ENCODE data around the gene NEDD4L. TPM values are rescaled to one million over a fixed set of nuclear protein-coding genes. Genes with fewer than 3 reads are reported as not detected.
A peak's percentile ranks its signal among the peaks of the same experiment; 100 is the strongest.

Gene NEDD4L
- total RNA-seq, 1 experiment from 2014 or later = 42.9 TPM

DNA sequence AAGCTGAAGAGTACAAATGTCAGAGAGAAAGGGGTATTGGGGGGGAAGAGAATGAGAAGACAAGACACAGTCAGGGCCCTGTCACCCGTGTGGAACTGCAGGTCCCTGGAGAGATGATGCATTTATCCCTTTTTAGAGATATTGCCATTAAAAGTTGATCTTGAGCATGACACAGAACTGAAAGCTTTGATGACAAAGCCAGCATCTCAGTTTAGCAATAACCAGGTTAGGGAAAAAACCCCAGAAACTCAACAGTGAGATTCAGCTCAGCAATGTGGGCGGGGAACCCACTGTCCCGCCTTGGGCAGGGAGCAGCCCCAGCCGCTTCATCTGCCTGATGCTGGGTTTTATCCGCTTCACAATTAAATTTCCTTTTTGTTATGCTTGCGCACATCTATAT lies 181.1 kb downstream of the NEDD4L start:
- in situ Hi-C loops (cut with HindIII; ENCODE audit: low pct_unique_long_range_greater_than_20kb, low sequenced_read_pairs) (no loop called here), intact Hi-C loops (cut with micrococcal nuclease; ENCODE audit: unreplicated experiment) (no loop called here)
- H3K36me3 ChIP-seq (ENCODE audit: control insufficient read depth, insufficient read depth, low read length) = no peaks in the 10 kb centered on the region
- BruUV-seq (replicated peaks) = no TSS peak
- no peak overlapping the region for H3K4me3 ChIP-seq (ENCODE audit: low read depth in 2 of 2, low read length in 2 of 2)
- ChIA-PET CTCF (no interaction called here), POLR2A (interaction anchor here (1.4 kb wide), 1 partner anchor 10 kb away, joined by 4 read pairs; no protein-coding TSS in a partner anchor)
- DNase-seq (ENCODE audit: low read depth, low spot score) (no peak), ATAC-seq (no peak)
- H3K27me3 ChIP-seq (ENCODE audit: control insufficient read depth, insufficient read depth, low read length) = no peaks in the 10 kb centered on the region
- H3K9me3 ChIP-seq (ENCODE audit: control insufficient read depth, insufficient read depth, low read depth, low read length) = no peaks in the 10 kb centered on the region
- peak overlapping the region; percentile 83; the same call in 1 of the 2 replicates for H3K27ac ChIP-seq (ENCODE audit: low read length)
- peaks cover 53% of the 10 kb centered on the region for H3K4me1 ChIP-seq (ENCODE audit: control insufficient read depth, insufficient read depth, low read length)
- TF ChIP-seq REST (IDR thresholded peaks at IDR 0.05; ENCODE audit: insufficient read depth in 1 of 2, low read depth in 2 of 2, low read length in 1 of 2) (no peak), POLR2AphosphoS5 (IDR thresholded peaks at IDR 0.05; ENCODE audit: low read depth, low read length) (no peak), CTCF (IDR thresholded peaks at IDR 0.05) (no peak), SIN3A (IDR thresholded peaks at IDR 0.05; ENCODE audit: borderline replicate concordance, insufficient read depth, low read depth, low read length) (no peak), TCF7L2 (IDR thresholded peaks at IDR 0.05; ENCODE audit: low read depth, low read length) (no peak)

DNA sequence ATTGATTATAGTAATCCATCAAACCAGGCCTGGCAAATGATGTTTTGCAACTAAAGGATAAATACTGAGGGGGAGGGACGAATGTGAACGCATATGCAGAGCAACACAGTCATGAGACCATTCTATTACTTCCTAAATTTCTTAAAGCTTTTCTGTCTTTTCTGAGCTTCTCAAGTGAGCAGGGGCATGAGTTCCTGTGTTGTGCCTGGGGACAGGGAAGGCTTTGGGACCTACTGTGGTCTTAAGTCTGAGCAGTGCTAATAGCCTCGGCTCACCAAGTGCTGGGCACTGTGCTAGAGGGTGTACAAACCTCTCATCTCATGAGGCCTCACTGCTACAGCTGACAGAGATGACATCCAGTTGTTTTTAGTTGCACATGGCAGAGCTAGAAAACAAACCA lies 182.4 kb downstream of the NEDD4L start:
- TF ChIP-seq REST (IDR thresholded peaks at IDR 0.05; ENCODE audit: insufficient read depth in 1 of 2, low read depth in 2 of 2, low read length in 1 of 2) (no peak), TCF7L2 (IDR thresholded peaks at IDR 0.05; ENCODE audit: low read depth, low read length) (no peak), CTCF (IDR thresholded peaks at IDR 0.05) (no peak), POLR2AphosphoS5 (IDR thresholded peaks at IDR 0.05; ENCODE audit: low read depth, low read length) (no peak), SIN3A (IDR thresholded peaks at IDR 0.05; ENCODE audit: borderline replicate concordance, insufficient read depth, low read depth, low read length) (no peak)
- DNase-seq (ENCODE audit: low read depth, low spot score) (no peak), ATAC-seq (no peak)
- H3K9me3 ChIP-seq (ENCODE audit: control insufficient read depth, insufficient read depth, low read depth, low read length) = no peaks in the 10 kb centered on the region
- no peaks in the 10 kb centered on the region for H3K27me3 ChIP-seq (ENCODE audit: control insufficient read depth, insufficient read depth, low read length)
- CTCF ChIA-PET = no interaction called here
- no TSS peak for BruUV-seq (replicated peaks)
- no peak overlapping the region; the same call in 1 of the 2 replicates for H3K27ac ChIP-seq (ENCODE audit: low read length)
- POLR2A ChIA-PET = no interaction called here
- peaks cover 56% of the 10 kb centered on the region for H3K4me1 ChIP-seq (ENCODE audit: control insufficient read depth, insufficient read depth, low read length)
- intact Hi-C loops (cut with micrococcal nuclease; ENCODE audit: unreplicated experiment) = no loop called here
- H3K36me3 ChIP-seq (ENCODE audit: control insufficient read depth, insufficient read depth, low read length) = no peaks in the 10 kb centered on the region
- no peak overlapping the region for H3K4me3 ChIP-seq (ENCODE audit: low read depth in 2 of 2, low read length in 2 of 2)
- in situ Hi-C loops (cut with HindIII; ENCODE audit: low pct_unique_long_range_greater_than_20kb, low sequenced_read_pairs) = no loop called here
